Measurements from ENCODE around the gene COL18A1.
"Not testable (repeated sequence)": the region's sequence is repeated elsewhere in the genome, so short reads cannot be mapped to it uniquely, and the experiment has no call there.

The COL18A1 gene

GRCh38 chr21:45497846-45498645, 93.1 kb downstream of the COL18A1 start:
- no peak for DNase-seq

GRCh38 chr21:45498646-45499000, 93.7 kb downstream of the COL18A1 start:
- DNase-seq: no peak

DNA sequence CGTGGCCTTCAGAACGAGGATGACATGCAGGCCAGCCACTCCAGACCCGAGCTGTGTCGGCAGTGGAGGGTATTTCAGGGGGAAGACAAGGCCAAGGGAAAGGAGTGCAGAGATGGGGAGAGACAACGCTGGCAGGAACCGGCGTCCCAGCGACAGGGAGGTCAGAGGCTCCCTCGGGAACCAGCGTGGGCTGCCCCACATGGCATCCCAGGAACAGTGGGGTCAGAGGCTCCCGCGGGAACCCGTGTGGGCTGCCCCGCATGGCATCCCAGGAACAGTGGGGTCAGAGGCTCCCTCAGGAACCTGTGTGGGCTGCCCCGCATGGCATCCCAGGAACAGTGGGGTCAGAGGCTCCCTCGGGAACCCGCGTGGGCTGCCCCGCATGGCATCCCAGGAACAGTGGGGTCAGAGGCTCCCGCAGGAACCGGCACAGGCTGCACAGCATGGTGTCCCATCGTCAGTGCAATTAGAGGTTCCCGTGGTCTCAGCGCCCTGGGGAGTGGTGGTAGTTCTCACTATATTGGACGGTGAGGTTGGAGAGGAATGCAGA, 94.3 kb downstream of the COL18A1 start:
- DNase-seq: no peak

DNA sequence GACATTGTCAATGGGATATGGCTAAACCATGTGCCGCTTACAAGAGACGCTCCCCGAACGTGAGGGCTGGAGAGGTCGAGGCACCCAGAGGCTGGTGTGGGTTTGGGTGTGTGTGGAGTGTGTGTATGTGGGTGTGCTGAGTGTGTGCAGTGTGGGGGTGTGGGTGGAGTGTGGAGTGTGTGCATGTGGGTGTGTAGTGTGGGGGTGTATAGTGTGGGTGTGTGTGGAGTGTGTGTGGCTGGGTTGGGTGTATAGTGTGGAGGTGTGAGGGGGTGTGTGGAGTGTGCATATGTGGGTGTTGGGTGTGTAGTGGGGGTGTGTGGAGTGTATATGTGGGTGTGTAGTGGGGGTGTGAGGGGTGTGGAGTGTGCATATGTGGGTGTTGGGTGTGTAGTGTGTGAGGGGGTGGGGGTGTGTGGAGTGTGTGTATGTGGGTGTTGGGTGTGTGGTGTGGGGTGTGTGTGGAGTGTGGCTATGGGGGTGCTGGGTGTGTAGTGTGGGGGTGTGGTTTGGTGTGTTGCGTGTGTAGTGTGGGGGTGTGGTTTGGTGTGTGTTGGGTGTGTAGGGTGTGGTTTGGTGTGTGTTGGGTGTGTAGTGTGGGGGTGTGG, 95.1 kb downstream of the COL18A1 start:
- no peak for DNase-seq

- not testable (repeated sequence) for DNase-seq
Observed at GRCh38 chr21:45501081-45502005, 96.4 kb downstream of the COL18A1 start.

GRCh38 chr21:45502006-45502345, 97.0 kb downstream of the COL18A1 start:
- no peak for DNase-seq

DNA sequence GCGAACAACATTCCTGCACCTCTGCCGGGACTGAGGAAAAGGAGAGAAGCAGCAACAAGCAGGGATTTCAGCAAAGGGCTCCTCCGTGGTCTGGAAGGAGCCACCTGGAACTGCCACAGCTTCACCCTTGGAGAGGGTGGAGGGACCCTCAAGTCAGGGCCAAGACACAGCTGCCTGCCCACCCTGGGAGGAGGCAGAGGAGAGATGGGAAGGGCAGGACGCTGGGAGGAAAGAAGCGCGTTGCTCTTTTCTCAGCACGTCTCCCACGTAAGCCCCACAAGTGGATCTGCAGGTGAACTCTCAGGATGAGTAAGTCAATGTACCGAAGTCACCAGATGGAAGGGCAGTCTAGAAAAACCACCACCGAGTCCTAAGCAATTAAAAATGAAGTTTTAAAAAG, 97.6 kb downstream of the COL18A1 start:
- DNase-seq: no peak

DNA sequence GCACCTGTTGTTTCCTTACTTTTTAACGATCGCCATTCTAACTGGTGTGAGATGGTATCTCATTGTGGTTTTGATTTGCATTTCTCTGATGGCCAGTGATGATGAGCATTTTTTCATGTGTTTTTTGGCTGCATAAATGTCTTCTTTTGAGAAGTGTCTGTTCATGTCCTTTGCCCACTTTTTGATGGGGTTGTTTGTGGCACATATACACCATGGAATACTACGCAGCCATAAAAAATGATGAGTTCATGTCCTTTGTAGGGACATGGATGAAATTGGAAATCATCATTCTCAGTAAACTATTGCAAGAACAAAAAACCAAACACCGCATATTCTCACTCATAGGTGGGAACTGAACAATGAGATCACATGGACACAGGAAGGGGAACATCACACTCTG, 98.3 kb downstream of the COL18A1 start:
- DNase-seq: not testable (repeated sequence)

DNA sequence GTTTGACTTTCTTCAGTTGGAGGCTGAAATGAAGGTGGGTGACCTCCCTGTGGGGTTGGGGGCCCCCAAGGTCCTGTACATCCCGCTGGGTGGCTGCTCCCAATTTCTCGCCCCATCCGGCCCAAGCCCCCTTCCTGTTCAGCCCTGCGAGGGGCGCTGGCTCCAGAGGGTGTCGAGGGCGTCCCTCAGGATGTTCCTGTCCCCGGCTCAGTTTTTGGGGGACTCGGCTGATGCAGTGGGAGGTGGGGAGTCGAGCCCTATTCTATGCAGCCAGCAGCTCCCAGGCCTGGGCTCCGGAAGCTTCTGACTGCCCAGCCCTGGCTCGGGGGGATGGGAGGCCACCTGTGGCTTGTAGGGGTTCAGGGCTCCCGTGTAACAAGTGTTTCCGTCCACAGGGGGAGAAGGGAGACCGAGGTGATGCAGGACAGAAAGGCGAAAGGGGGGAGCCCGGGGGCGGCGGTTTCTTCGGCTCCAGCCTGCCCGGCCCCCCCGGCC, 99.1 kb downstream of the COL18A1 start:
- no peak for DNase-seq

GRCh38 chr21:45504516-45505415, 99.8 kb downstream of the COL18A1 start:
- DNase-seq: no peak

DNA sequence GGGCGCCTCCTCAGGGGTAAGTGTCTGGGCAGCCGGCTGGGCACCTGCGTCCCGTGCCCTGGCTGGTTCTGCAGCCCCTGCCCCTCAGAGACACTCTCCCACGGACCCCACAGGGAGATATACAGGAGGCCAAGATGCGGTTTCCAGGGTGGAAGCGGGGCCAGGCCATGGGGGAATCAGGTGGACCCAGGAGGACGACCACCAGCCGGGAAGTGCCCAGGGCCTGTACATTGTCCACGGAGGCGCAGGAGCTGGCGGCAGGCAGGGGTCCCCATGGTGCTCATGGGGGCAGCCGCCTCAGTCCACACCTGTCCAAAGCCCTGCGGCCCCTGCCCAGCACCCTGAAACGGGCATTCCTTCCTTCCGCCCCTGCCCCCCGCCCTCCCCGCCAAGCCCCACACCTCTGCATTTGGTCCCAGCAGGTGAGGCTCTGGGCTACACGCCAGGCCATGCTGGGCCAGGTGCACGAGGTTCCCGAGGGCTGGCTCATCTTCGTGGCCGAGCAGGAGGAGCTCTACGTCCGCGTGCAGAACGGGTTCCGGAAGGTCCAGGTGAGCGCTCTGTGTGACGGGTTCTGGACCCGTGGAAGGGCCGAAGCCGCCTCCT, 100.6 kb downstream of the COL18A1 start:
- DNase-seq: no peak

DNA sequence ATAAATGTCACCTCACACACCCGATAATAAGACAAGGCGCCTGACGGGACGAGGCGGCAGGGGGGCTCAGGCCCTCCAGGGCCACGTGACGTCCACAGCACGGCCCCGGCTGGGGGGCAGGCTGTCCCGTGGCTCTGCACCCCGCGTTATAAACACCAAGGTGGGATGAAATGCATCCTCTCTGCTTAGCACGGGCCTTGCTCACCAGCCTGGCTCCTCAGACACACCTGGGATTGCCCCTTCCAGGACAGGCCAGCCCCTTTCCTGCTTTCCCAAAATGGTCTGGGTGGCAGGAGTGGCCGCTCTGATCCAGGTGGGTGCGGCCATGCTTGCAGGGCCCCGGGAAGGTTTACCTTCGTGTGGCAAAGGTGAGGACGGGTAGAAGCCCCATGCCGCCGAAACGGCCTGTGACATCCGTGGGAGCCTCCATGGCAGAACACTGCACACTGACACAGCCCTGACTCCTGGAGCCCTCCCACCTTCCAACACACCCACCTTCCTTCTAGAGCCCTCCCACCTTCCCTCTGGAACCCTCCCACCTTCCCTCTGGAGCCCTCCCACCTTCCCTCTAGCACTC, 101.4 kb downstream of the COL18A1 start:
- DNase-seq: no peak

DNA sequence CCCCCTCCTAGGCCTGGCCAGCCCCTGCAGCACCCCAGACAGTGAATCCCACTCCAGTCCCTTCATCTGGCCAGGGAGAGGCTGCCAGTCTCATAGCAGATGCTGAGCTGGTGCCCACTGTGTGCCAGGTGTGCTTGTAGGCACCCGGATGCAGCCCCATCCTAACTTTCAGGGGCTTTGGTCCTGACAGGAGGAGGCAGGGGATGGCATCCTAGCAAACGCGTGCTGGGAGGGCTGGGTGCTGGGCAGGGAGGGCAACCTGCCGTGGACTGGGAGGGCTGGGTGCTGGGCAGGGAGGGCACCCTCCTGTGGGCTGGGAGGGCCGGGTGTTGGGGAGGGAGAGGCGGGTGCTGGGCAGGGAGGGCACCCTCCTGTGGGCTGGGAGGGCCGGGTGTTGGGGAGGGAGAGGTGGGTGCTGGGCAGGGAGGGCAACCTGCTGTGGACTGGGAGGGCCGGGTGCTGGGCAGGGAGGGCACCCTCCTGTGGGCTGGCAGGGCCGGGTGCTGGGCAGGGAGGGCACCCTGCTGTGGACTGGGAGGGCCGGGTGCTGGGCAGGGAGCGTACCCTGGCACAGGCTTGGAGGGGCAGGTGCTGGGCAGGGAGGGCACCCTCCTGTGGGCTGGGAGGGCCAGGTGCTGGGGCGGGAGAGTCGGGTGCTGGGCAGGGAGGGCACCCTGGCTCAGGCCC, 102.0 kb downstream of the COL18A1 start:
- DNase-seq: no peak

- no peak for DNase-seq
Observed at GRCh38 chr21:45507523-45507875, 102.5 kb downstream of the COL18A1 start.

GRCh38 chr21:45507888-45508508, 103.0 kb downstream of the COL18A1 start:
- no peak for DNase-seq

- no peak for DNase-seq
Observed at GRCh38 chr21:45508607-45509565, 103.9 kb downstream of the COL18A1 start.

DNA sequence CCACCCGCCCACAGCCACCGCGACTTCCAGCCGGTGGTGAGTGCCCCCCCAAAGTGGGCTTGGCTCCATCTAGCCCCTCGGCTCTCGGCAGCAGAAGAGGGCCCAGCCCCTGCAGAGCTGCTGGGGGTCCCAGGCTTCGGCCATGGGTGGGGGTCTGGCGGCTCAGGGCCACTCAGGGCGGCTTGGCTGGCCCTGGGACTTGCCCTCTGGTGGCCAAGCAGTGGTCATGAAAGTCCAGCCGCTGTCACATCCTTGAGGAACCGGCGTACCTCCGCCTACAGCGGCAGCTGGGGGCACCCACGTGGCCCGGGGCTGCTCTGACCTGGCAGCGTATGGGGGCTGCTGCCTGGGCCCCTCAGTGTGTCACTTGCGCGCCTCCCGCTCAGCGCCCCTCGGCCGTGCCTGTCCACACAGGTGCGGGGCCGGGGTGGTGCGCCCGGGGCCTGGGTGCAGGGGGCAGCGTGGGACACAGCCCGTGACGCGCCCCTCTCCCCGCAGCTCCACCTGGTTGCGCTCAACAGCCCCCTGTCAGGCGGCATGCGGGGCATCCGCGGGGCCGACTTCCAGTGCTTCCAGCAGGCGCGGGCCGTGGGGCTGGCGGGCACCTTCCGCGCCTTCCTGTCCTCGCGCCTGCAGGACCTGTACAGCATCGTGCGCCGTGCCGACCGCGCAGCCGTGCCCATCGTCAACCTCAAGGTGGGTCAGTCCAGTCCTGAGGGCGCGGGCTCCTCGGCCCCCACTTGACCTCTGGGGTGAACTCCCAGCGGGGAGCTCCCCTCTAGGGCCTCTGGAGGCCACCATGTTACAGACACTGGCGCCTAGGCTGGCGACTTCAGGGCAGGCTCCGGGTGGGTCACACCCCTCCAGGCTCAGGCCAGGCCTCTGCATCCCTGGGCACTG, 104.9 kb downstream of the COL18A1 start:
- no peak for DNase-seq

DNA sequence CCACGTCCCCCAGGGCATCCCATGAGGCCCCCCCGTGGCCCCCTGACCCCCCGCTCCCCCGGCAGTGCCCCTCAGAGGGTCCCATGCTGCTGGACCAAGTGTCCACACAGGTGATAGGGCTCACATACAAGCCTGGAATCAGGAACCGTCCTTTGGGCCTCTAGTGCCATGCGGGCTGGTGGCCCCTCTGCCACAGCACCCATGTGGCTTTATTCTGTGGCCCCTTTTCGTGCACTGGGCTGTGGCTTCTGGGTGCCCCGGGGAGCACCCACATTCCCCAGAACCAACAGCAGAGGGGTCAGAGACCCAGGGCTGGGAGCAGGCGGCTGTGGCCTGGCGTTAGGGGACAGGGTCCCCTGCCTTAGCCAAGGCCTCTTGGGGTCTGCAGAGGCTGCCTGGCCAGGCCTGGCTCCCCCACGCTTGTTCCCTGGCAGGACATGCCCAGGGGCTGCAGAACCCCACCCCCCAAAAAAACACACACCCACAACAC, 105.5 kb downstream of the COL18A1 start:
- DNase-seq: no peak

All from DMS 273 treated with DMSO at 0.1 percent for 48 hours (cell line).